HEK293 (cell line): ENCODE measurements around the gene MAN2A2.
A peak's percentile ranks its signal among the peaks of the same experiment; 100 is the strongest.

Experiments
- CTCF ChIA-PET: fragments of 350-600 bp; formaldehyde crosslinking; extraction: SDS; loops from one replicate; lab custom pipeline; 2021; ENCODE audit warnings: antibody characterized with exemption; lab: Yijun Ruan, JAX
- POLR2A ChIA-PET: fragments of 300-600 bp; formaldehyde crosslinking; extraction: SDS; loops from one replicate; lab custom pipeline; 2020; ENCODE audit warnings: antibody characterized with exemption, inconsistent platforms; lab: Yijun Ruan, JAX
- H3K27ac ChIP-seq: fragments of 200-500 bp; sonication (Bioruptor generic); 2 replicates; pipeline ENCODE4 v1.5.1; 2014; ENCODE audit warnings: low read depth, low read length, control low read depth, inconsistent platforms; ENCODE audit errors: extremely low read depth
- H3K36me3 ChIP-seq, 2 experiments: fragments of 200-500 bp in 1 of 2; sonication (Bioruptor generic) in 1 of 2; 1 replicate in 1 of 2; 2 replicates in 1 of 2; pipeline ENCODE4 v1.5.1; 2014 to 2017; ENCODE audit warnings: inconsistent platforms in 2 of 2, low read length in 2 of 2; ENCODE audit not compliant: control insufficient read depth in 2 of 2, insufficient read depth in 1 of 2
- H3K4me1 ChIP-seq: fragments of 200-500 bp; sonication (Bioruptor generic); 2 replicates; pipeline ENCODE4 v1.5.1; 2014; ENCODE audit warnings: mild to moderate bottlenecking, low read length, inconsistent platforms; ENCODE audit not compliant: control insufficient read depth, insufficient read depth
- H3K4me3 ChIP-seq: 2 replicates; pipeline ENCODE4 v1.5.1; 2011; ENCODE audit warnings: low read depth, mild to moderate bottlenecking, control low read depth, low read length, moderate library complexity
- H3K9me3 ChIP-seq: fragments of 200-500 bp; sonication (Bioruptor generic); 2 replicates; pipeline ENCODE4 v1.5.1; 2014; ENCODE audit warnings: low read depth, low read length, inconsistent platforms; ENCODE audit not compliant: control insufficient read depth, insufficient read depth
- EGR2 ChIP-seq: fragments of 450-650 bp; formaldehyde crosslinking; IDR thresholded peaks from 2 replicates; pipeline ENCODE4 v1.5.1; 2016; ENCODE audit warnings: low read depth, missing biosample characterization, missing genetic modification characterization
- HOXC10 ChIP-seq: sonication (generic); formaldehyde crosslinking; IDR thresholded peaks from 2 replicates; pipeline ENCODE4 v1.8.1; 2023; ENCODE audit warnings: mild to moderate bottlenecking, missing genetic modification reagents
- KLF1 ChIP-seq: fragments of 450-650 bp; formaldehyde crosslinking; IDR thresholded peaks from 2 replicates; pipeline ENCODE4 v1.5.1; 2016; ENCODE audit warnings: missing biosample characterization, missing genetic modification characterization
- REPIN1 ChIP-seq: fragments of 450-650 bp; formaldehyde crosslinking; IDR thresholded peaks from 2 replicates; pipeline ENCODE4 v1.5.1; 2017; ENCODE audit warnings: missing biosample characterization, missing genetic modification characterization, low read depth
- TRIM28 ChIP-seq: IDR thresholded peaks from 2 replicates; pipeline ENCODE4 v1.6.1; 2011; ENCODE audit warnings: low read length, control low read depth, borderline replicate concordance
- ZBTB17 ChIP-seq: fragments of 450-650 bp; formaldehyde crosslinking; IDR thresholded peaks from 2 replicates; pipeline ENCODE4 v1.5.1; 2016; ENCODE audit warnings: missing biosample characterization, missing genetic modification characterization
- ZBTB20 ChIP-seq: fragments of 450-650 bp; formaldehyde crosslinking; IDR thresholded peaks from 2 replicates; pipeline ENCODE4 v1.5.1; 2016; ENCODE audit warnings: missing biosample characterization, missing genetic modification characterization
- ZFHX2 ChIP-seq: fragments of 450-650 bp; formaldehyde crosslinking; conservative IDR thresholded peaks from 2 replicates; pipeline ENCODE4 v1.5.1; 2016; ENCODE audit warnings: missing biosample characterization, missing genetic modification characterization
- ZIC2 ChIP-seq: fragments of 450-650 bp; formaldehyde crosslinking; IDR thresholded peaks from 2 replicates; pipeline ENCODE4 v1.5.1; 2016; ENCODE audit warnings: missing biosample characterization, missing genetic modification characterization
- ZNF169 ChIP-seq: fragments of 450-650 bp; formaldehyde crosslinking; IDR thresholded peaks from 2 replicates; pipeline ENCODE4 v1.5.1; 2016; ENCODE audit warnings: missing biosample characterization, missing genetic modification characterization
- ZNF37A ChIP-seq: fragments of 450-650 bp; IDR thresholded peaks from 2 replicates; pipeline ENCODE4 v1.5.1; 2018; ENCODE audit warnings: missing biosample characterization, missing genetic modification characterization
- ZNF571 ChIP-seq: fragments of 450-650 bp; formaldehyde crosslinking; IDR thresholded peaks from 2 replicates; pipeline ENCODE4 v1.5.0; 2017; ENCODE audit warnings: missing biosample characterization, missing genetic modification characterization
- ZNF629 ChIP-seq: fragments of 450-650 bp; formaldehyde crosslinking; IDR thresholded peaks from 2 replicates; pipeline ENCODE4 v1.5.1; 2017; ENCODE audit warnings: missing biosample characterization, missing genetic modification characterization
- ZNF677 ChIP-seq: fragments of 450-650 bp; IDR thresholded peaks from 2 replicates; pipeline ENCODE4 v1.5.0; 2018; ENCODE audit warnings: missing biosample characterization, mild to moderate bottlenecking, missing genetic modification characterization, moderate library complexity
- ZNF776 ChIP-seq: fragments of 450-650 bp; formaldehyde crosslinking; IDR thresholded peaks from 2 replicates; pipeline ENCODE4 v1.5.0; 2017; ENCODE audit warnings: missing biosample characterization, missing genetic modification characterization, borderline replicate concordance
- ZNF777 ChIP-seq: fragments of 450-650 bp; formaldehyde crosslinking; IDR thresholded peaks from 2 replicates; pipeline ENCODE4 v1.5.1; 2017; ENCODE audit warnings: missing biosample characterization, missing genetic modification characterization, borderline replicate concordance
- TF ChIP-seq, protein P1 (sequence below): fragments of 450-650 bp; formaldehyde crosslinking; optimal IDR thresholded peaks from 2 replicates; pipeline ENCODE3; 2016; ENCODE audit warnings: missing biosample characterization, mild to moderate bottlenecking, missing genetic modification characterization
- TF ChIP-seq, protein P2 (sequence below): fragments of 450-650 bp; IDR thresholded peaks from 2 replicates; pipeline ENCODE4 v1.5.1; 2018; ENCODE audit warnings: missing biosample characterization, mild to moderate bottlenecking, missing genetic modification characterization
- TF ChIP-seq, protein P3 (sequence below): fragments of 450-650 bp; formaldehyde crosslinking; IDR thresholded peaks from 2 replicates; pipeline ENCODE4 v1.5.1; 2016; ENCODE audit warnings: missing biosample characterization, missing genetic modification characterization, borderline replicate concordance
- TF ChIP-seq, protein P4 (sequence below): fragments of 450-650 bp; formaldehyde crosslinking; IDR thresholded peaks from 2 replicates; pipeline ENCODE4 v1.5.1; 2016; ENCODE audit warnings: missing biosample characterization, missing genetic modification characterization, borderline replicate concordance
- TF ChIP-seq, protein P5 (sequence below): fragments of 450-650 bp; formaldehyde crosslinking; IDR thresholded peaks from 2 replicates; pipeline ENCODE4 v1.5.1; 2016; ENCODE audit warnings: missing biosample characterization, missing genetic modification characterization

Gene MAN2A2

DNA sequence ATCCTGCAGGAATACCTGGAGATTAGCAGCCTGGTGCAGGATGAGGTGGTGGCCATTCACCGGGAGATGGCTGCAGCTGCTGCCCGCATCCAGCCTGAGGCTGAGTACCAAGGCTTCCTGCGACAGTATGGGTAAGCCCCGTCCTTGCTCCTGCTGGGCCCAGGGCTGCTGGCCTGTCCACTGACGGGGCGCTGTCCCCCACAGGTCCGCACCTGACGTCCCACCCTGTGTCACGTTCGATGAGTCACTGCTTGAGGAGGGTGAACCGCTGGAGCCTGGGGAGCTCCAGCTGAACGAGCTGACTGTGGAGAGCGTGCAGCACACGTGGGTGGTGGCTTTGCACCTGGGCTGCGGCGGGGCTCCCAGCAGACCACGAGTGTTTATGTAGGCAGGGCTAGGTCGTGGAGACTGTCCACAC is 13.8 kb upstream of the MAN2A2 start:
- Histone ChIP-seq H3K4me1 (no peaks in the 10 kb centered on the region), H3K27ac (no peak overlapping the region), H3K36me3 (no peaks in the 10 kb centered on the region), H3K4me3 (no peak overlapping the region), H3K9me3 (no peaks in the 10 kb centered on the region)
- POLR2A ChIA-PET: interaction anchor here (0.6 to 1.0 kb wide), 2 partner anchors 20 to 54 kb away, joined by 3 to 4 read pairs; no protein-coding TSS in a partner anchor
- 0 out of 2 replicates have a peak, but pooled peaks have one; percentile 13 for TF ChIP-seq KLF1 (tag by site-specific recombination)
- TF ChIP-seq ZIC2: peak; percentile 46
- no peak for TF ChIP-seq ZNF37A (tag by site-specific recombination)
- peak; percentile 42 for TF ChIP-seq ZFHX2 (tag by site-specific recombination)
- TF ChIP-seq, protein P1, sequence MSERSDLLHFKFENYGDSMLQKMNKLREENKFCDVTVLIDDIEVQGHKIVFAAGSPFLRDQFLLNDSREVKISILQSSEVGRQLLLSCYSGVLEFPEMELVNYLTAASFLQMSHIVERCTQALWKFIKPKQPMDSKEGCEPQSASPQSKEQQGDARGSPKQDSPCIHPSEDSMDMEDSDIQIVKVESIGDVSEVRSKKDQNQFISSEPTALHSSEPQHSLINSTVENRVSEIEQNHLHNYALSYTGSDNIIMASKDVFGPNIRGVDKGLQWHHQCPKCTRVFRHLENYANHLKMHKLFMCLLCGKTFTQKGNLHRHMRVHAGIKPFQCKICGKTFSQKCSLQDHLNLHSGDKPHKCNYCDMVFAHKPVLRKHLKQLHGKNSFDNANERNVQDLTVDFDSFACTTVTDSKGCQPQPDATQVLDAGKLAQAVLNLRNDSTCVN (tag by site-specific recombination): no peak
- TF ChIP-seq, protein P2, sequence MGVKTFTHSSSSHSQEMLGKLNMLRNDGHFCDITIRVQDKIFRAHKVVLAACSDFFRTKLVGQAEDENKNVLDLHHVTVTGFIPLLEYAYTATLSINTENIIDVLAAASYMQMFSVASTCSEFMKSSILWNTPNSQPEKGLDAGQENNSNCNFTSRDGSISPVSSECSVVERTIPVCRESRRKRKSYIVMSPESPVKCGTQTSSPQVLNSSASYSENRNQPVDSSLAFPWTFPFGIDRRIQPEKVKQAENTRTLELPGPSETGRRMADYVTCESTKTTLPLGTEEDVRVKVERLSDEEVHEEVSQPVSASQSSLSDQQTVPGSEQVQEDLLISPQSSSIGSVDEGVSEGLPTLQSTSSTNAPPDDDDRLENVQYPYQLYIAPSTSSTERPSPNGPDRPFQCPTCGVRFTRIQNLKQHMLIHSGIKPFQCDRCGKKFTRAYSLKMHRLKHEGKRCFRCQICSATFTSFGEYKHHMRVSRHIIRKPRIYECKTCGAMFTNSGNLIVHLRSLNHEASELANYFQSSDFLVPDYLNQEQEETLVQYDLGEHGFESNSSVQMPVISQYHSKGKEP (tag by site-specific recombination): no peak
- CTCF ChIA-PET: interaction anchor here (0.5 to 2.3 kb wide), 6 partner anchors 12 to 383 kb away, joined by 3 to 13 read pairs (median 4); partner anchors contain the start of genes HDDC3 and MAN2A2

DNA sequence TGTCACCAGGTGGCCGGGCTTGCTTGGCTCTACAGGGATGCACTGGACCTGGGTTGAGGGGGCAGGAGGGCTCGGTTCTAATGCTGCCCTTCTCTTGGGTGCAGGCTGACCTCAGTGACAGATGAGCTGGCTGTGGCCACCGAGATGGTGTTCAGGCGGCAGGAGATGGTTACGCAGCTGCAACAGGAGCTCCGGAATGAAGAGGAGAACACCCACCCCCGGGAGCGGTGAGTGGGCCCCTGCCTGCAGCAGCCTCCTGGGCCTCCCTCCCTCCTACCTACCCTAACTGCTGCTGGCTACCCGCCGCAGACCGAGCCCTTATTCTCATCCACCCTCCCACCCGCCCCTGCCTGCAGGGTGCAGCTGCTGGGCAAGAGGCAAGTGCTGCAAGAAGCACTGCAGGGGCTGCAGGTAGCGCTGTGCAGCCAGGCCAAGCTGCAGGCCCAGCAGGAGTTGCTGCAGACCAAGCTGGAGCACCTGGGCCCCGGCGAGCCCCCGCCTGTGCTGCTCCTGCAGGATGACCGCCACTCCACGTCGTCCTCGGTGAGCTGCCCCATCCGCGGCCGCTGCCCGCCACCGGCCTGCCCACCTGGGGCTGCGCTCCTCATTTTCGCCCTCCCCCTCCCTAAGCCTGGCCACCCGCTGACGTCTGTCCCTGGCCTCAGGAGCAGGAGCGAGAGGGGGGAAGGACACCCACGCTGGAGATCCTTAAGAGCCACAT is 13.2 kb upstream of the MAN2A2 start:
- TF ChIP-seq ZNF629 (tag by site-specific recombination) (no peak), ZNF777 (tag by site-specific recombination) (no peak), REPIN1 (tag by site-specific recombination) (no peak), ZBTB20 (tag by site-specific recombination) (no peak), ZIC2 (peak; percentile 59), ZNF169 (no peak), ZBTB17 (tag by site-specific recombination) (no peak), ZNF571 (no peak), EGR2 (tag by site-specific recombination) (peak; percentile 45), TRIM28 (no peak), ZFHX2 (tag by site-specific recombination) (0 out of 2 replicates have a peak, but pooled peaks have one; percentile 20), ZNF677 (tag by site-specific recombination) (no peak), ZNF776 (tag by site-specific recombination) (no peak), HOXC10 (CRISPR knock-in tag) (no peak)
- TF ChIP-seq, protein P3, sequence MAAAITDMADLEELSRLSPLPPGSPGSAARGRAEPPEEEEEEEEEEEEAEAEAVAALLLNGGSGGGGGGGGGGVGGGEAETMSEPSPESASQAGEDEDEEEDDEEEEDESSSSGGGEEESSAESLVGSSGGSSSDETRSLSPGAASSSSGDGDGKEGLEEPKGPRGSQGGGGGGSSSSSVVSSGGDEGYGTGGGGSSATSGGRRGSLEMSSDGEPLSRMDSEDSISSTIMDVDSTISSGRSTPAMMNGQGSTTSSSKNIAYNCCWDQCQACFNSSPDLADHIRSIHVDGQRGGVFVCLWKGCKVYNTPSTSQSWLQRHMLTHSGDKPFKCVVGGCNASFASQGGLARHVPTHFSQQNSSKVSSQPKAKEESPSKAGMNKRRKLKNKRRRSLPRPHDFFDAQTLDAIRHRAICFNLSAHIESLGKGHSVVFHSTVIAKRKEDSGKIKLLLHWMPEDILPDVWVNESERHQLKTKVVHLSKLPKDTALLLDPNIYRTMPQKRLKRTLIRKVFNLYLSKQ (tag by site-specific recombination): no peak
- TF ChIP-seq, protein P4, sequence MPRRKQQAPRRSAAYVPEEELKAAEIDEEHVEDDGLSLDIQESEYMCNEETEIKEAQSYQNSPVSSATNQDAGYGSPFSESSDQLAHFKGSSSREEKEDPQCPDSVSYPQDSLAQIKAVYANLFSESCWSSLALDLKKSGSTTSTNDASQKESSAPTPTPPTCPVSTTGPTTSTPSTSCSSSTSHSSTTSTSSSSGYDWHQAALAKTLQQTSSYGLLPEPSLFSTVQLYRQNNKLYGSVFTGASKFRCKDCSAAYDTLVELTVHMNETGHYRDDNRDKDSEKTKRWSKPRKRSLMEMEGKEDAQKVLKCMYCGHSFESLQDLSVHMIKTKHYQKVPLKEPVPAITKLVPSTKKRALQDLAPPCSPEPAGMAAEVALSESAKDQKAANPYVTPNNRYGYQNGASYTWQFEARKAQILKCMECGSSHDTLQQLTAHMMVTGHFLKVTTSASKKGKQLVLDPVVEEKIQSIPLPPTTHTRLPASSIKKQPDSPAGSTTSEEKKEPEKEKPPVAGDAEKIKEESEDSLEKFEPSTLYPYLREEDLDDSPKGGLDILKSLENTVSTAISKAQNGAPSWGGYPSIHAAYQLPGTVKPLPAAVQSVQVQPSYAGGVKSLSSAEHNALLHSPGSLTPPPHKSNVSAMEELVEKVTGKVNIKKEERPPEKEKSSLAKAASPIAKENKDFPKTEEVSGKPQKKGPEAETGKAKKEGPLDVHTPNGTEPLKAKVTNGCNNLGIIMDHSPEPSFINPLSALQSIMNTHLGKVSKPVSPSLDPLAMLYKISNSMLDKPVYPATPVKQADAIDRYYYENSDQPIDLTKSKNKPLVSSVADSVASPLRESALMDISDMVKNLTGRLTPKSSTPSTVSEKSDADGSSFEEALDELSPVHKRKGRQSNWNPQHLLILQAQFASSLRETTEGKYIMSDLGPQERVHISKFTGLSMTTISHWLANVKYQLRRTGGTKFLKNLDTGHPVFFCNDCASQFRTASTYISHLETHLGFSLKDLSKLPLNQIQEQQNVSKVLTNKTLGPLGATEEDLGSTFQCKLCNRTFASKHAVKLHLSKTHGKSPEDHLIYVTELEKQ (tag by site-specific recombination): no peak
- TF ChIP-seq, protein P5, sequence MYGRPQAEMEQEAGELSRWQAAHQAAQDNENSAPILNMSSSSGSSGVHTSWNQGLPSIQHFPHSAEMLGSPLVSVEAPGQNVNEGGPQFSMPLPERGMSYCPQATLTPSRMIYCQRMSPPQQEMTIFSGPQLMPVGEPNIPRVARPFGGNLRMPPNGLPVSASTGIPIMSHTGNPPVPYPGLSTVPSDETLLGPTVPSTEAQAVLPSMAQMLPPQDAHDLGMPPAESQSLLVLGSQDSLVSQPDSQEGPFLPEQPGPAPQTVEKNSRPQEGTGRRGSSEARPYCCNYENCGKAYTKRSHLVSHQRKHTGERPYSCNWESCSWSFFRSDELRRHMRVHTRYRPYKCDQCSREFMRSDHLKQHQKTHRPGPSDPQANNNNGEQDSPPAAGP (tag by site-specific recombination): no peak
- TF ChIP-seq, protein P2 (tag by site-specific recombination): peak; percentile 17; the same call in 1 of the 2 replicates
- Histone ChIP-seq H3K4me1 (no peaks in the 10 kb centered on the region), H3K36me3 (no peaks in the 10 kb centered on the region), H3K27ac (no peak overlapping the region), H3K4me3 (no peak overlapping the region), H3K9me3 (no peaks in the 10 kb centered on the region)
- POLR2A ChIA-PET: interaction anchor here (0.5 to 1.0 kb wide), 4 partner anchors 20 to 1992 kb away, joined by 3 to 8 read pairs (median 4); no protein-coding TSS in a partner anchor
- CTCF ChIA-PET: interaction anchor here (0.5 to 2.3 kb wide), 5 partner anchors 12 to 382 kb away, joined by 3 to 13 read pairs (median 6); partner anchors contain the start of genes HDDC3 and MAN2A2
